ENCODE data around the gene BSCL2.
"Not testable (repeated sequence)": the region's sequence is repeated elsewhere in the genome, so short reads cannot be mapped to it uniquely, and the experiment has no call there.

The BSCL2 gene

GRCh38 chr11:62656796-62657429 lies 50.3 kb downstream of the BSCL2 start:
- no peak for DNase-seq (ENCODE audit: low spot score)

GRCh38 chr11:62654297-62654696 lies 52.9 kb downstream of the BSCL2 start:
- no peak for DNase-seq (ENCODE audit: low spot score)

GRCh38 chr11:62652161-62653006 lies 54.8 kb downstream of the BSCL2 start:
- no peak for DNase-seq (ENCODE audit: low spot score)

GRCh38 chr11:62650283-62650682 lies 56.9 kb downstream of the BSCL2 start:
- not testable (repeated sequence) for DNase-seq (ENCODE audit: low spot score)

GRCh38 chr11:62649486-62649885 lies 57.7 kb downstream of the BSCL2 start:
- no peak for DNase-seq (ENCODE audit: low spot score)

- no peak for DNase-seq (ENCODE audit: low spot score)
These were observed 58.3 kb downstream of the BSCL2 start for GRCh38 chr11:62648967-62649364.

GRCh38 chr11:62648185-62648966 lies 58.8 kb downstream of the BSCL2 start:
- no peak for DNase-seq (ENCODE audit: low spot score)

GRCh38 chr11:62647609-62648005 lies 59.6 kb downstream of the BSCL2 start:
- no peak for DNase-seq (ENCODE audit: low spot score)

GRCh38 chr11:62646825-62647608 lies 60.2 kb downstream of the BSCL2 start:
- DNase-seq (ENCODE audit: low spot score) = no peak

- peak; percentile 98 for DNase-seq (ENCODE audit: low spot score)
These were observed 61.0 kb downstream of the BSCL2 start, which contains the start of gene GANAB for GRCh38 chr11:62645946-62646824. GANAB (minus strand) TSS chr11:62646613; CDS start chr11:62646599, 14 bp downstream.

GRCh38 chr11:62645671-62645945 lies 61.6 kb downstream of the BSCL2 start:
- DNase-seq (ENCODE audit: low spot score) = no peak

GRCh38 chr11:62644220-62644619 lies 63.0 kb downstream of the BSCL2 start:
- no peak for DNase-seq (ENCODE audit: low spot score)

Measured in CD4-positive, alpha-beta T cell treated with Interleukin-6 at 100 ng/mL for 8 hours (primary cell).